Testis (tissue), 2 donors: Measurements from ENCODE around the gene BIRC7.

ENCODE experiments used
- POLR2A ChIP-seq: fragments of 450-650 bp; IDR thresholded peaks from one replicate; pipeline ENCODE4 v1.6.1; 2017; ENCODE audit warnings: antibody characterized with exemption, mild to moderate bottlenecking, moderate library complexity
- TF ChIP-seq, protein P1 (sequence below), 3 experiments: fragments of 450-650 bp in 2 of 3; fragments of 200-600 bp in 1 of 3; sonication (generic) in 1 of 3; IDR thresholded peaks; one replicate each; pipeline ENCODE4 v1.5.1; 2016 to 2019; ENCODE audit warnings: antibody characterized with exemption in 3 of 3, mild to moderate bottlenecking in 2 of 3, moderate library complexity in 1 of 3

DNA sequence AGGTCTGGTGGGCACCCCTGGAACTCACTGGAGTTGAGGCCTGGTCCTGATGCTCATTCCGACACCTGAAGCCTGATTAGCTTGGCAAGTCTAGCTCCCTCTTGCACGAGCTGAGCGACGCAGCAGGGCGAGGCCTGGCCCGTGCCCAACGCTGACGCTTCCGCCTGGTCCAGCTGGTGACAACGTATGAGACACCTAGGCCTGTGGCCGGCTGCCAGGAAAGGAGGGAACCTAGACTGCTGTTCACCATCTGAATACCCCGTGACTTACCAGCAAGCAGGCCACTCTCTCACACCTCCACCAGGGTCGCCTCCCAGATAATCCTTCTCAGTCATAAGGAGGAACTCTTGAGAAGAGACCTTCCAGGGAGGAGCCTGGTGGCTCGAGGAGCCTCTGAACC lies 44.3 kb upstream of the BIRC7 start:
- TF ChIP-seq, protein P1, sequence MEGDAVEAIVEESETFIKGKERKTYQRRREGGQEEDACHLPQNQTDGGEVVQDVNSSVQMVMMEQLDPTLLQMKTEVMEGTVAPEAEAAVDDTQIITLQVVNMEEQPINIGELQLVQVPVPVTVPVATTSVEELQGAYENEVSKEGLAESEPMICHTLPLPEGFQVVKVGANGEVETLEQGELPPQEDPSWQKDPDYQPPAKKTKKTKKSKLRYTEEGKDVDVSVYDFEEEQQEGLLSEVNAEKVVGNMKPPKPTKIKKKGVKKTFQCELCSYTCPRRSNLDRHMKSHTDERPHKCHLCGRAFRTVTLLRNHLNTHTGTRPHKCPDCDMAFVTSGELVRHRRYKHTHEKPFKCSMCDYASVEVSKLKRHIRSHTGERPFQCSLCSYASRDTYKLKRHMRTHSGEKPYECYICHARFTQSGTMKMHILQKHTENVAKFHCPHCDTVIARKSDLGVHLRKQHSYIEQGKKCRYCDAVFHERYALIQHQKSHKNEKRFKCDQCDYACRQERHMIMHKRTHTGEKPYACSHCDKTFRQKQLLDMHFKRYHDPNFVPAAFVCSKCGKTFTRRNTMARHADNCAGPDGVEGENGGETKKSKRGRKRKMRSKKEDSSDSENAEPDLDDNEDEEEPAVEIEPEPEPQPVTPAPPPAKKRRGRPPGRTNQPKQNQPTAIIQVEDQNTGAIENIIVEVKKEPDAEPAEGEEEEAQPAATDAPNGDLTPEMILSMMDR (IDR thresholded peaks at IDR 0.05): no peak
- no peak for TF ChIP-seq POLR2A
